Activated CD4-positive, alpha-beta T cell treated with anti-CD3 and anti-CD28 coated beads for 48 hours (primary cell): ENCODE data around the gene CCDC57.

Experiments used
- DNase-seq: peaks from one replicate; pipeline ENCODE4 v3.0.0-alpha.2; 2020

Gene CCDC57

DNA sequence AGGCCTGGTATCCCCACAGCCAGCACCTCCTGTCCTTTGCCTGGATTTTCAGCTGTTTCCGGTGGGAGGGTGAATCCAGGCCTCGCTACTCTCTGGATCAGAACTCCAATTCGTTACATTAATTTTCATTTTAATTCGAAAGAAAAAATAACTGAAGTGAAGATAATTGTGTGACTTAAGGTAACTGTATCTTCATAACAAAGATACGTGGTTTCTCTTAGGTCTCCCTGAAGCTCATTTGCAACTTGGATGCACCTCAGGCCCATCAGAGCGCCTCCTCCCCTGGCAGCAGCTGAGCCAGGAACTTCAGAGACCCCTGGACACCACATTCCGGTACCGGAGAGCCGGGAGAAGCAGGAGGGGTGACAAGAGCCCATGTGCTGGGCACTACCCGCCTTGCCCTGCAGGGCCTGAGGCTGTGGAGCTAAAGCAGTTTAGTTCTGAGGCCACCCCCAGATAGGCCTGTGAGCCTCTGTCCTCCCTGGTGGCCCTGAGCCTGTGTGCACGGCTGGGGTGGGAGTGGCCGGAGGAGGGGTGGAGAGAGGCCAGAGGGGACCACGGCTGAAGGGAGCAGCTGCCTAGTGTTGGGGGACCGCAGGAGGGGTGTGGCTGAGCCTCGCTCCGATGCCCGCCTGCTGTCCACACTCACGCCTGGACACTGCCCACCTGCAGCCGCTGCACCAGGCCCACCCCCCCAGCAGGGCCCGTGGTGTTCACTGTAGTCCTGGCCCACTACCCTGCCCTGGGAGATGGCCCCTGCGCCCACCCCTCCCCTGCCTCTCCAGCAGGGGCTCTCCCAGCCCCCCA is 135.7 kb downstream of the CCDC57 start:
- DNase-seq, result no peak

- no peak for DNase-seq
Measured at GRCh38 chr17:82076018-82076784, 136.4 kb downstream of the CCDC57 start.

GRCh38 chr17:82073446-82073845 is 139.2 kb downstream of the CCDC57 start:
- DNase-seq, result no peak

DNA sequence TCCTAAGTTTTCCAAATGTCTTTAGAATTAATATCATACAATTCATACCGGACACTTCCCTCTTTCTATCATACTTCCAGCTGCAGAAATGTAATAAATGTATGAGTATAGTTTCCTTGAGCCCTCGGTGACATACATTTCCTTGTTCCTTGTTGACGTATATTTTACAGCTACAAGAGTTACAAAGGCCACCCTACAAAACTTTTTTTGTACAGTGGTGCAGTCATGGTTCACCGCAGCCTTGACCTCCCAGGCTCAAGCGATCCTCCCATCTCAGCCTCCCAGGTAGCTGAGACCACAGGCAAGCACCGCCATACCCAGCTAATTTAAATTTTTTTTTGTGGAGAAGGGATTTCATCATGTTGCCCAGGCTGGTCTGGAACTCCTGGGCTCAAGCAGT is 139.8 kb downstream of the CCDC57 start:
- no peak for DNase-seq

DNA sequence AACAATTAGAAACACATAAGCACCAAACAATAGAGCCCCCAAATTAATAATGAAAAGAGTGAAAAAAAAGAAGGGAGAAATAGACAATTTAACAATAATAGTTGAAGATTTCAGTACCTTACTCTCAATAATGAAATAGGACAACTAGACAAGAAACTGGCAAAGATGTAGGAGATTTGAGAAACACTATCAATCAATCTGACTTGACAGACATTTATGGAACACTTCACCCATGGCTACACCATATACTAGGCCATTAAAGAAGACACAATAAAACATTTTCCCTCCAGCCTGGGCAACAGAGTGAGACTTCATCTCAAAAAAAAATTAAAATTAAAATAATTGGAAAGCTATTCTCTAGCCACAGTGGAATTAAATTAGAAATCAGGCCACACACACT is 142.0 kb downstream of the CCDC57 start:
- no peak for DNase-seq

DNA sequence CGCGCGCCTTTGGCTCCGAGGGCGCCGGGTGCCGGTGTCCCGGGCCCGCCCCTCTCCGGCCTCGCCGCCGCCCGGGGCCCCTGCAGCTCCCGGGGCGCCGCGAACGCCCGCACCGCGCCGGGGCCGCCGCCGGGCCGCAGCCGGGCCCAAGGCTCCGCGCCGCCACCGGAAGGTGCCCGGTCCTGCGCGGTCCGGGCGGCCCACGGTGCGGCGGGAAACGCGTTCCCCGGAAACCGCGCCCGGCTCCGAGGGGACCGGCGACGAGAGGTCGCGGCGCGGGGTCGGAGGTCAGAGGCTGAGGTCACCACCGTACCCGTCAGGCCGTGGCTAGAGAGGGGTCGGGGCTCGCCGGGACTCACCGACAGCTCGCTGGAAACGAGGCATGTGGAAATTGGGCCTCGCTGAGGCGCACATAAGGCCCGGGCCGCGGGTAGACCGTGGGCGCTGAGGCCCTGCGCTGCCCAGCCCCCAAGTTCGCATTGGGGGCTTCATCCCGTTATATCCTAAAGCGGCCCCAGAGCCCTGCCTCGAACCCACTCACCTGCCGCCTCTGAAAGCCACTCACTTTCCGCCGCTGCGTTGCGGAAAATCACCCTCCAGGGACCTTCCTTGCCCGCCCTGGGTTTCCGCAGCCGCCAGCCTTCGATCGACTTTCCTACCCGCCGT is 146.9 kb downstream of the CCDC57 start, which contains the start of gene DUS1L:
TSS of gene DUS1L (minus strand) at position 167 of the 666 bp plus-strand sequence. CDS start 745 bp downstream, outside the sequence.
- DNase-seq, result peak; percentile 80

DNA sequence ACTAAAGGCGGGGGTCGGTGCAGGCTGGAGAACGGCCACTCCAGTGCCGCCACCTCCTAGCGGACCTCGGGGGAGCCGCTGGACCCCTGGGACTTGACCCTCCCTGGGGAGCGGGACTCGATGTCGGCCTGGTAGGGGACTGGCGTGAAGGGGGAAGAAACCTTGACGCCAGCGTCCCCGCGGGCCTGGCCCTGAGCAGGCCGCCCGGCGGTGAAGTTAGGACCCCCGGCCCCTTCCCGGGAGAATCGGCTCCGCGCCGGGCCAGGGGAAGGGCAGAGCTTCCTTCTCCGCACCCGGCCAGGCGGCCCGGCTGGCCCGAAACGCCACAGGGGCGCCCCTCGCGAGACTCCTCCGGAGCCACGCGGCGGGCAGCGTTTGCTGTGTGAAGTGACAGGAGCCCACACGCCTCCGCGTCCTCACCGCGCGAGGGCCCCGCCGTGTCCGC is 147.4 kb downstream of the CCDC57 start:
- peak; percentile 49 for DNase-seq

GRCh38 chr17:82064433-82065192 is 148.0 kb downstream of the CCDC57 start:
- no peak for DNase-seq

DNA sequence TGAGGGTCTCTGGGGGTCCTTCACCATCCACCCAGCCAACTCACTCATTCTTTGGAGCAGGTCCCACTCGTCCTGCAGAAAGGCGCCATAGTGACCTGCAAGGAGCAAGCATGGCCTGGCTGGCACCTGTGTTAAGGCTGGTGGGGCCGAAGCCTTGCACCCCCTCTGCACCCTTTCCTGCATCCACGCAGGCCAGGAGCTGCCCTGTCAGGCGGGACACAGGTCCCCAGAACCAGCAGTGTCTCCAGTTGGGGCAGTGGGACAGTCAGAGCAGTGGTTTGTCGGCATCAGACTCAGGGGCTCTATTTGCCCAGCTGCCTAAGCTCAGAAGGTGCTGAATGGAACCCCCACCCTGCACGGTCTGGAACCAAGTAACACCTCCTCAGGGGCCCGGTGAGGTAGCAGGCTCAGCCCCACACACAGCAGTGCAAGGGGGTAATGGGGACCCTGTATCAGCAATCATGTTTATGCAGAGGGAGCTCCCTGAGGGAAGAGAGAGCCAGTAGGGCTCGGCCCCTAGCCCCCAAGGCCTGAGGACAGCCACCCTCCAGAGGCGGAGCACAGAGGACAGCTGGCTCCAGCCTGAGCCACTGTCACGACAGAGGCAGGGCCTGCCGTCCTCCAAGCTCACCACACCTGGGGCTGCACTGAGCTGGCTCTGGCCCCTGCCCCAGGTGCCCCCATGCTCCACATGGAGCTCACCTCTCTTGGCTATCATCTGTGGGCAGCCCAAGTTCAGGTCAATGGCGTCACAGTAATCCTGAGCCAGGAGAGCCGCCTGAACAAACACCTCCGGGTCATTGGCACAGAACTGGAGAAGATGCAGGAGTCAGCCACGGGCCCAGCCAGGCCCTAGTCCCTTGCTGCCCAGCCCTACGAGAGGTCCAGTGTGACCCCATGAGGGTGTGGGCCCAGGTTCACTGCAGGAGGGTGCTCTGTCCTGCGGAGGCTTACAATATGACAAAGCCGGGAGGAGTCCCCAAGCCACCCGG is 148.9 kb downstream of the CCDC57 start:
- no peak for DNase-seq

GRCh38 chr17:82062984-82063368 is 149.7 kb downstream of the CCDC57 start:
- no peak for DNase-seq

GRCh38 chr17:82062076-82062983 is 150.3 kb downstream of the CCDC57 start:
- DNase-seq, result no peak

- no peak for DNase-seq
Measured at GRCh38 chr17:82061047-82061925, 151.4 kb downstream of the CCDC57 start.

- no peak for DNase-seq
Measured at GRCh38 chr17:82060614-82061013, 152.0 kb downstream of the CCDC57 start.

- DNase-seq, result no peak
Measured at GRCh38 chr17:82060001-82060380, 152.7 kb downstream of the CCDC57 start.

- no peak for DNase-seq
Measured at GRCh38 chr17:82059272-82060000, 153.2 kb downstream of the CCDC57 start.

GRCh38 chr17:82058855-82059249 is 153.8 kb downstream of the CCDC57 start:
- DNase-seq, result no peak

DNA sequence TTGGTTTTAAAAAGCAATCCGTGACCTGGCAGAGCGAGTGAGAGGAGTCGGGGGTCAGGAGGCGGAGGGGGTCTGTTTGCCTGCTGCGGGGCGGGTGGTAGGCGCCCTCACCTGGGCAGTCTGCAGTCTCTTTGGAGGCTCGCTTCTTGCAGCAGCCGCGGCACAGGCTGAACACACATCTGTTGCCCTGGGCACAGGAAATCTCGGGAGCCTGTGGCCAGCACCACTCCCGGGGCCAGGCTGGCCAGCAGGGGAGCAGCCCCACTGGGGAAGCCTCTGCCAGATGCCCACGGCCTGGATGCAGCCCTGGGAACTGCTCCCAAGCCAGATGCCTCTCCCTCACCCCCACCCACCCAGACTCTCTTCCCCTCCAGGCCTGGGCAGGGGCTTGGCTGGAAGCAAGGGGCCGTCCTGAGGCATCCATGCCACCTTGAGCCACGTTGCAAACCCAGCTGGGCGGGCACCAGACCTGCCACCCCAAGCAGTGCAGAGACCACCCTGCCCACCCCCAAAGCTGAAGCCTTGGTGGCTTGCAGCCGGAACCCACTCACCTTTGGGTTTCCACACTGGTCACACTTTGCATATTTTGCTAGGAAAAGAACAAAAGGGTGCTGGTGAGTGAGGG is 154.3 kb downstream of the CCDC57 start:
- no peak for DNase-seq
